Suprapubic skin (tissue), 4 donors: ENCODE results near the gene CEACAM16. TPM values are rescaled to one million over a fixed set of nuclear protein-coding genes. Genes with fewer than 3 reads are reported as not detected.
A peak's percentile ranks its signal among the peaks of the same experiment; 100 is the strongest.

Source experiments
- DNase-seq, 2 donors: peaks; one replicate each; pipeline ENCODE4 v3.0.0-alpha.2; 2019; ENCODE audit warnings: low spot score in 2 of 2
- H3K27ac ChIP-seq: fragments of 200-600 bp; sonication (generic); one replicate; pipeline ENCODE4 v1.5.1; 2019
- H3K27me3 ChIP-seq: fragments of 200-600 bp; sonication (generic); one replicate; pipeline ENCODE4 v1.5.1; 2019
- H3K36me3 ChIP-seq: fragments of 200-600 bp; sonication (generic); one replicate; pipeline ENCODE4 v1.5.1; 2019
- H3K4me1 ChIP-seq: fragments of 200-600 bp; sonication (generic); one replicate; pipeline ENCODE4 v1.5.1; 2019
- H3K4me3 ChIP-seq: fragments of 200-600 bp; sonication (generic); one replicate; pipeline ENCODE4 v1.5.1; 2019; ENCODE audit warnings: mild to moderate bottlenecking
- H3K9me3 ChIP-seq: fragments of 200-600 bp; sonication (generic); one replicate; pipeline ENCODE4 v1.5.1; 2019
- EP300 ChIP-seq: sonication (generic); formaldehyde crosslinking; IDR thresholded peaks from one replicate; pipeline ENCODE4 v1.6.1; 2017; ENCODE audit warnings: antibody characterized with exemption
- POLR2A ChIP-seq, 2 donors: fragments of 450-650 bp; IDR thresholded peaks; one replicate each; pipeline ENCODE4 v1.6.1; 2017; ENCODE audit warnings: antibody characterized with exemption in 2 of 2, mild to moderate bottlenecking in 2 of 2, moderate library complexity in 2 of 2
- POLR2AphosphoS5 ChIP-seq, 3 donors: sonication (generic); formaldehyde crosslinking; IDR thresholded peaks; one replicate each; pipeline ENCODE4 v1.6.1; 2017; ENCODE audit warnings: antibody characterized with exemption in 3 of 3
- WGBS: methylation state at CpG from one replicate; pipeline ENCODE4 v1.1.5; 2018; 5-methylcytosine and 5-hydroxymethylcytosine counted together
- total RNA-seq, 4 donors: library from RNA; depleted of rRNA; stranded (reverse); fragments of >200 nt; gene quantifications; one replicate each; pipeline ENCODE4 v1.1.0, GENCODE V29; 2016
- TF ChIP-seq, protein P1 (sequence below), 2 donors: fragments of 200-600 bp in 1 of 2; fragments of 450-650 bp in 1 of 2; sonication (generic) in 1 of 2; IDR thresholded peaks; one replicate each; pipeline ENCODE4 v1.5.1; 2016 to 2019; ENCODE audit warnings: antibody characterized with exemption in 2 of 2, mild to moderate bottlenecking in 1 of 2, moderate library complexity in 1 of 2

CEACAM16 gene
- total RNA-seq, 4 donors from 2014 or later = not detected

DNA sequence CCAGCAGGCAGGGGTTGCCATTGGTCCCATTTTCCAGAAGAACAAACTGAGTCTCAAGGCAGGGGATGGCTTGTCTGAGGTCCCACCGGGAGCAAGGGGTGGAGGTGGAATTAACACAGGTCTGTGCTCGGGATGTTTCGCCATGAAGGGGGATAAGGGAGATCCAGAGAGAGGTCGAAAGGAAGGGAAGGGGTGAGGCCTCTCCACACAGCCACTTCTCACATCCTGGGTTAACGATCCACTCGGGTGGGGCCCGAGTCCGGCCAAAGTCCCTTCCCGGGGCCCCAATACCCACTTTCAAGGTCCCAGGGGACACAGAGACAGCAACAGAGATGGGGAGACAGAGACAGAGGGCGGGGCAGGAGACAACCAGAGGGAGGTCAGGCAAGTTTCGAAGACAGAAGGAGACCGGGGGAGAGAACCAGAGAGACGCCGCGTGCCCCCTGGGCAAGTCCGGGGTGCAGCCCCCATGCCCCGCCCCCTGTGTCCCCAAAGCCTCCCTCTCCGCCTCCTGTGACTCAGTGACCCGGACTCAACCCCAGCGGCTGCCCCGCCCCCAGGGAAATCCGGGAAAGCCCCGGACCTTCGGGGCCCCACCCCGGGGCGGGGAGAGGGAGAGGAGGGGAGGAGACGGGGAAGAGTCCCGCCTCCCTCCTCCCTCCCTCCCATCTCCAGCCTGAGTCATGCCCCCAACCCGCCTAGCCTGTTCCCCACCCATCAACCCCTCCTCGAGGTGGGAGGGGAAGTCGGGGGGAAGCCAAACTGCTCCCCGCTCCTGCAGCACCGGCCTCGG is 48.2 kb downstream of the CEACAM16 start:
- Histone ChIP-seq H3K4me1 (peaks cover 85% of the 10 kb centered on the region), H3K27ac (peak overlapping the region; percentile 96), H3K9me3 (no peaks in the 10 kb centered on the region), H3K27me3 (no peaks in the 10 kb centered on the region), H3K4me3 (peak overlapping the region; percentile 70), H3K36me3 (peaks cover 6% of the 10 kb centered on the region)
- peak; percentile 97 for DNase-seq
- TF ChIP-seq EP300 (no peak), POLR2AphosphoS5 (IDR thresholded peaks at IDR 0.05) (peak in 1 of 3 donors; percentile 67)
- WGBS = 10% methylated on average over 17 of the region's 34 CpGs

DNA sequence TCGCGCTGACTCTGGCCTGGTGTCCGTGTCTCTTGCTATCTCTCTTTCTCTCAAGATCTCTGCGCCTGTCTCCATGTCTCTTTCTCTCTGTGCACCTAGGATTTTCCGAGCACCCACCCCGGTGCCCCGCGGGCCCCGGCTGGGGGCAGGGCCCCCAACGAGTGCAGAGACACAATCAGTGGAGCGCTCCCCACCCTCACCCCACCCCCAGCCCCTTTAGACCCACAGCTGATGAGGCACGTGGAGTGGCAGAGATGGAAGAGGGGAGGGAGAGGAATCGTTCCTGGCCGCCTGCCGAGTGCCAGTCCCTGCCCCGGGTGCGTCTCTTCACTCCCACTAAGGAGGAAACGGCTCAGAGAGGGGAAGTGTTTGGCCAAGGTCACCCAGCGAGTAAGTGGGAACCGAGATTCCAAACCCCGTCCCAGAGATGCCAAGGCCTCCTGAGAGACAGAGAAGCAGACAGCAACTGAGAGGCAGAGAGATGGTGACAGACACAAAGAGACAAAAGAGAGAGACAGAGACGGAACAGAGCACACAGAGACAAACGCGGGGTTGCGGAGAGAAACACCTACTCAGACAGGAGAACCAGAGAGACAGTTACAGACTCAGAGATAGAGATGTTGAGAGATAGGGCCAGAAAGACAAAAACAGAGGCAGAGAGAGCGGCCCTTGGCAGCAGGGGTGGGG is 48.9 kb downstream of the CEACAM16 start:
- peak in 1 of 3 donors; percentile 11 for TF ChIP-seq POLR2AphosphoS5 (IDR thresholded peaks at IDR 0.05)
- TF ChIP-seq POLR2A (IDR thresholded peaks at IDR 0.05) = no peak
- TF ChIP-seq EP300 = no peak
- TF ChIP-seq, protein P1, sequence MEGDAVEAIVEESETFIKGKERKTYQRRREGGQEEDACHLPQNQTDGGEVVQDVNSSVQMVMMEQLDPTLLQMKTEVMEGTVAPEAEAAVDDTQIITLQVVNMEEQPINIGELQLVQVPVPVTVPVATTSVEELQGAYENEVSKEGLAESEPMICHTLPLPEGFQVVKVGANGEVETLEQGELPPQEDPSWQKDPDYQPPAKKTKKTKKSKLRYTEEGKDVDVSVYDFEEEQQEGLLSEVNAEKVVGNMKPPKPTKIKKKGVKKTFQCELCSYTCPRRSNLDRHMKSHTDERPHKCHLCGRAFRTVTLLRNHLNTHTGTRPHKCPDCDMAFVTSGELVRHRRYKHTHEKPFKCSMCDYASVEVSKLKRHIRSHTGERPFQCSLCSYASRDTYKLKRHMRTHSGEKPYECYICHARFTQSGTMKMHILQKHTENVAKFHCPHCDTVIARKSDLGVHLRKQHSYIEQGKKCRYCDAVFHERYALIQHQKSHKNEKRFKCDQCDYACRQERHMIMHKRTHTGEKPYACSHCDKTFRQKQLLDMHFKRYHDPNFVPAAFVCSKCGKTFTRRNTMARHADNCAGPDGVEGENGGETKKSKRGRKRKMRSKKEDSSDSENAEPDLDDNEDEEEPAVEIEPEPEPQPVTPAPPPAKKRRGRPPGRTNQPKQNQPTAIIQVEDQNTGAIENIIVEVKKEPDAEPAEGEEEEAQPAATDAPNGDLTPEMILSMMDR (IDR thresholded peaks at IDR 0.05) = no peak
- peaks cover 6% of the 10 kb centered on the region for H3K36me3 ChIP-seq
- no peaks in the 10 kb centered on the region for H3K27me3 ChIP-seq
- peak overlapping the region; percentile 70 for H3K4me3 ChIP-seq
- 1% methylated on average over 26 of the region's 26 CpGs for WGBS
- peak overlapping the region; percentile 96 for H3K27ac ChIP-seq
- H3K4me1 ChIP-seq = peaks cover 85% of the 10 kb centered on the region
- no peaks in the 10 kb centered on the region for H3K9me3 ChIP-seq
- peak; percentile 88 to 89 for DNase-seq

DNA sequence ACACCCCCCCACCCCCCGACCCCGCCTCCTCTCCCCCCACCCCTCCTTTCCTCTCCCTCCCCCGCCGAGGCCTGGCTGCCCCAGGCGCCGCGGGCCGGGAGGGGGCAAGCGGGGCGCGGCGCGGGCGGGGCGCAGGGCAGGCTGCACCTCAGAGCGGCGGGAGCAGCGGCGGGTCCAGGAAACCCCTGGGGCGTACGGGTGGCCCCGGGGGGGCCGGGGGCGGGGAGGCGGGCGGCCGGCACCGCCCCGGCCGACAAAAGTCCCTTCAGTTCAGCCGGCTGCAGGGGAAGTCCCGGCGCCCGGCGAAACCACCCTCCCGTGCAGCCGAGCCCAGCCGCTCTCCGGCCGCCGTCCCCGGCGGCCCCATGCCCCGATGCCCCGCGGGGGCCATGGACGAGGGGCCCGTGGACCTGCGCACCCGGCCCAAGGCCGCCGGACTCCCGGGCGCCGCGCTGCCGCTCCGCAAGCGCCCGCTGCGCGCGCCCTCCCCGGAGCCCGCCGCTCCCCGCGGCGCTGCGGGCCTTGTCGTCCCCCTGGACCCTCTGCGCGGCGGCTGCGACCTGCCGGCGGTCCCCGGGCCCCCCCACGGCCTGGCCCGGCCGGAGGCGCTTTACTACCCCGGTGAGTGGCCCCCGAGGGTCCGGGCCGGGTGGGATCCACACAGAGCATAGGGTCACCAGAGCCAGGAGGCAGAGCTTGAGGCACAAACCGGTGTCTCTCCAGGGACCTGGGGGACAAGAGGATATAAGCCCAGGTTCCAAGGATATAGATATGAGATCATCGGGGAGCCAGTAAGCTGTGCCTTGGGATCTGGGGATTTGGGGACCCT is 49.7 kb downstream of the CEACAM16 start, which contains the start of gene BCL3:
TSS of gene BCL3 (plus strand) at position 283 of the 829 bp plus-strand sequence. CDS start at position 366, 83 bp downstream.
- Histone ChIP-seq H3K27me3 (no peaks in the 10 kb centered on the region), H3K36me3 (peaks cover 6% of the 10 kb centered on the region), H3K4me3 (peak within 1 kb of the TSS; percentile 70), H3K27ac (peak within 1 kb of the TSS; percentile 96), H3K9me3 (no peaks in the 10 kb centered on the region), H3K4me1 (peaks cover 85% of the 10 kb centered on the region)
- peak in 1 of 2 donors; percentile 77 for DNase-seq
- TF ChIP-seq EP300 (no peak), POLR2A (IDR thresholded peaks at IDR 0.05) (peak in 1 of 2 donors; percentile 56)
- WGBS = 0% methylated on average over 12 of the region's 88 CpGs

DNA sequence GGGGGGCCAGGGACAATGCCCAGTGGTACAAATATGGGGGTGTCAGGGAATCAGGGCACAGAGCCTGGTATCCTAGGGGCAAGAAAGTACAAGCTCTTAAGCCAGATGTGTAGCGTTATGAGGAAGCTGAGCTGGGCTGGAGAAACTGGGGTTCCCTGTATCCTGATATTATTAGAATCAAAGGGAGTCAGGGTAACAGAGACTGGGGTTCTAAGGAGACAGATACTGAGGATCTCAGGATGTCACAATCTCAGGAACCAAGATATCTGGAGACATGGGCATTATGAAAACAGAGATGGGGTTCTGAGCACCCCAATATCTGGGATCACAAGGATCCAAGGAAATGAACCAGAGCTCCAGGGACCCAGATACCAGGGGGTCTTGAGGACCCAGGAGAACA is 50.3 kb downstream of the CEACAM16 start:
- Histone ChIP-seq H3K4me3 (peak overlapping the region; percentile 70), H3K9me3 (no peaks in the 10 kb centered on the region), H3K4me1 (peaks cover 86% of the 10 kb centered on the region), H3K27me3 (no peaks in the 10 kb centered on the region), H3K36me3 (peaks cover 6% of the 10 kb centered on the region), H3K27ac (peak overlapping the region; percentile 96)
- TF ChIP-seq POLR2AphosphoS5 (IDR thresholded peaks at IDR 0.05) (no peak), EP300 (no peak), POLR2A (IDR thresholded peaks at IDR 0.05) (no peak)
- TF ChIP-seq, protein P1 (IDR thresholded peaks at IDR 0.05) = no peak
- WGBS = 0% methylated on average over 1 of the region's 1 CpG
- no peak for DNase-seq

DNA sequence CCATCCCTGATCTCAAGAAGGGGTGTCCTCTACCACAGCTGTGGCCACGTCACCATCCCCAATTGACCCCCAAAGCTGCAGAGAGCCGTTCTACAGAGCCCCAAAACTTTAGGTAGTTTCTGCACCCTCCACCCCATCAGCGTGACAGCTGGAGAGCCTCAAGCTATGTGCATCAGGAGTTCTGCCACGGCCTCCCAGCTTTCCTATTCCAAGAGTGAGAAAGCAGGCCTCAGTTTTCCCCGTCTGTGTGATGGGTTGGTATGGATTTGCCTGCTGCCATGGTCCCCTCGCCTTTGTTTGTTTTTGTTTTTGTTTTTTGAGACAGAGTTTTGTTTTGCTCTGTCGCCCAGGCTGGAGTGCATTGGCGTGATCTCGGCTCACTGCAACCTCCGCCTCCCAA is 51.0 kb downstream of the CEACAM16 start:
- TF ChIP-seq POLR2AphosphoS5 (IDR thresholded peaks at IDR 0.05) = no peak
- no peak for TF ChIP-seq EP300
- TF ChIP-seq POLR2A (IDR thresholded peaks at IDR 0.05) = no peak
- TF ChIP-seq, protein P1 (IDR thresholded peaks at IDR 0.05) = no peak
- Histone ChIP-seq H3K9me3 (no peaks in the 10 kb centered on the region), H3K36me3 (peaks cover 6% of the 10 kb centered on the region), H3K4me1 (peaks cover 86% of the 10 kb centered on the region), H3K27me3 (no peaks in the 10 kb centered on the region), H3K4me3 (peak overlapping the region; percentile 70), H3K27ac (no peak overlapping the region)
- 68% methylated on average over 10 of the region's 10 CpGs for WGBS
- no peak for DNase-seq
